Esophagus (tissue), 2 donors: ENCODE results near the gene ELAVL2. TPM values are rescaled to one million over a fixed set of nuclear protein-coding genes. Genes with fewer than 3 reads are reported as not detected.

Source experiments
- H3K27ac ChIP-seq, 2 donors: one replicate each; pipeline ENCODE4 v1.5.1; 2013; ENCODE audit warnings: low read depth in 2 of 2, mild to moderate bottlenecking in 2 of 2, inconsistent platforms in 1 of 2, low read length in 1 of 2, moderate library complexity in 1 of 2
- H3K27me3 ChIP-seq, 2 donors: one replicate each; pipeline ENCODE4 v1.6.1; 2013; ENCODE audit warnings: low read length in 2 of 2, control low read depth in 1 of 2, mild to moderate bottlenecking in 1 of 2; ENCODE audit not compliant: insufficient read depth in 2 of 2, control insufficient read depth in 1 of 2
- H3K36me3 ChIP-seq, 2 donors: one replicate each; pipeline ENCODE4 v1.6.1; 2013; ENCODE audit warnings: low read length in 1 of 2; ENCODE audit not compliant: control insufficient read depth in 2 of 2, insufficient read depth in 2 of 2
- H3K4me1 ChIP-seq, 2 donors: one replicate each; pipeline ENCODE4 v1.6.1; 2013; ENCODE audit warnings: low read length in 1 of 2; ENCODE audit not compliant: control insufficient read depth in 2 of 2, insufficient read depth in 2 of 2
- H3K4me3 ChIP-seq, 2 donors: one replicate each; pipeline ENCODE4 v1.5.1; 2013; ENCODE audit warnings: low read length in 2 of 2, mild to moderate bottlenecking in 2 of 2, low read depth in 1 of 2, moderate library complexity in 1 of 2
- H3K9me3 ChIP-seq, 2 donors: one replicate each; pipeline ENCODE4 v1.6.1; 2013; ENCODE audit warnings: mild to moderate bottlenecking in 2 of 2, low read depth in 1 of 2, low read length in 1 of 2, moderate library complexity in 1 of 2; ENCODE audit not compliant: control insufficient read depth in 2 of 2, insufficient read depth in 1 of 2
- WGBS, 2 donors: extraction: QIAGEN DNeasy Blood & Tissue Kit; methylation state at CpG; one replicate each; pipeline ENCODE4 v1.1.7; 2013; 5-methylcytosine and 5-hydroxymethylcytosine counted together
- polyA plus RNA-seq, 2 donors: library from polyadenylated mRNA; stranded (reverse); fragments of 200-250 nt; gene quantifications; one replicate each; pipeline ENCODE4 v1.2.3, GENCODE V29; 2013
- donor health status: healthy with polysubstance abuse.
- donor health status: Bipolar disorder and iron deficiency.

Gene ELAVL2
- polyA plus RNA-seq, 2 donors, result 0.02 TPM

- Histone ChIP-seq H3K9me3 (peaks cover 0 to 2% of the 10 kb centered on the region in 2 donors), H3K36me3 (no peaks in the 10 kb centered on the region), H3K4me1 (peaks cover 0 to 3% of the 10 kb centered on the region in 2 donors), H3K27me3 (peaks cover 2 to 7% of the 10 kb centered on the region in 2 donors), H3K4me3 (no peak overlapping the region), H3K27ac (no peak overlapping the region)
- WGBS, 2 donors, result 3 to 6% methylated on average over 28 of the region's 28 CpGs
Observed at GRCh38 chr9:23830929-23831730, 5.1 kb upstream of the ELAVL2 start.

GRCh38 chr9:23830476-23830805, 4.4 kb upstream of the ELAVL2 start:
- Histone ChIP-seq H3K4me3 (no peak overlapping the region), H3K27ac (no peak overlapping the region), H3K4me1 (peaks cover 0 to 4% of the 10 kb centered on the region in 2 donors), H3K36me3 (no peaks in the 10 kb centered on the region), H3K9me3 (peaks cover 0 to 2% of the 10 kb centered on the region in 2 donors), H3K27me3 (peaks cover 2 to 8% of the 10 kb centered on the region in 2 donors)
- WGBS, 2 donors, result 13 to 14% methylated on average over 5 of the region's 5 CpGs

- no peaks in the 10 kb centered on the region for H3K36me3 ChIP-seq
- 5% methylated on average over 22 of the region's 22 CpGs for WGBS, 2 donors
- peaks cover 0 to 2% of the 10 kb centered on the region in 2 donors for H3K9me3 ChIP-seq
- peaks cover 2 to 8% of the 10 kb centered on the region in 2 donors for H3K27me3 ChIP-seq
- no peak overlapping the region for H3K27ac ChIP-seq
- peaks cover 3 to 4% of the 10 kb centered on the region in 2 donors for H3K4me1 ChIP-seq
- H3K4me3 ChIP-seq, result no peak overlapping the region
Observed at GRCh38 chr9:23829580-23830475, 3.8 kb upstream of the ELAVL2 start.

- Histone ChIP-seq H3K9me3 (peaks cover 0 to 9% of the 10 kb centered on the region in 2 donors), H3K4me1 (peaks cover 10 to 13% of the 10 kb centered on the region in 2 donors), H3K27me3 (peaks cover 0 to 34% of the 10 kb centered on the region in 2 donors), H3K36me3 (no peaks in the 10 kb centered on the region), H3K4me3 (peak overlapping the region in 1 of 2 donors; percentile 36), H3K27ac (no peak overlapping the region)
- 4% methylated on average over 12 of the region's 12 CpGs for WGBS, 2 donors
Observed at GRCh38 chr9:23825700-23826099, 340 bp downstream of the ELAVL2 start.

- WGBS, 2 donors, result 3 to 7% methylated on average over 25 of the region's 25 CpGs
- Histone ChIP-seq H3K4me3 (peak overlapping the region in 1 of 2 donors; percentile 36), H3K4me1 (peaks cover 10 to 13% of the 10 kb centered on the region in 2 donors), H3K27ac (no peak overlapping the region), H3K36me3 (no peaks in the 10 kb centered on the region), H3K27me3 (peaks cover 0 to 36% of the 10 kb centered on the region in 2 donors), H3K9me3 (peaks cover 0 to 13% of the 10 kb centered on the region in 2 donors)
Observed at GRCh38 chr9:23824830-23825591, 1.0 kb downstream of the ELAVL2 start.

- H3K27ac ChIP-seq, result no peak overlapping the region
- H3K4me3 ChIP-seq, result no peak overlapping the region
- 10 to 11% methylated on average over 36 of the region's 36 CpGs for WGBS, 2 donors
- peaks cover 10 to 13% of the 10 kb centered on the region in 2 donors for H3K4me1 ChIP-seq
- peaks cover 0 to 13% of the 10 kb centered on the region in 2 donors for H3K9me3 ChIP-seq
- no peaks in the 10 kb centered on the region for H3K36me3 ChIP-seq
- peaks cover 0 to 34% of the 10 kb centered on the region in 2 donors for H3K27me3 ChIP-seq
Observed at GRCh38 chr9:23823986-23824829, 1.8 kb downstream of the ELAVL2 start.

GRCh38 chr9:23823269-23823668, 2.8 kb downstream of the ELAVL2 start:
- no peaks in the 10 kb centered on the region for H3K36me3 ChIP-seq
- no peak overlapping the region for H3K4me3 ChIP-seq
- no peak overlapping the region for H3K27ac ChIP-seq
- H3K27me3 ChIP-seq, result peaks cover 0 to 34% of the 10 kb centered on the region in 2 donors
- H3K9me3 ChIP-seq, result peaks cover 0 to 13% of the 10 kb centered on the region in 2 donors
- H3K4me1 ChIP-seq, result peaks cover 10 to 13% of the 10 kb centered on the region in 2 donors
- 39 to 51% methylated on average over 11 of the region's 11 CpGs for WGBS, 2 donors

GRCh38 chr9:23822261-23823169, 3.5 kb downstream of the ELAVL2 start:
- 10 to 15% methylated on average over 46 of the region's 46 CpGs for WGBS, 2 donors
- Histone ChIP-seq H3K27me3 (peaks cover 0 to 34% of the 10 kb centered on the region in 2 donors), H3K9me3 (peaks cover 0 to 13% of the 10 kb centered on the region in 2 donors), H3K27ac (no peak overlapping the region), H3K4me1 (peaks cover 10 to 13% of the 10 kb centered on the region in 2 donors), H3K4me3 (no peak overlapping the region), H3K36me3 (no peaks in the 10 kb centered on the region)
